GM06990 (cell line): Measurements from ENCODE around the gene CCIN.

Experiments
- DNase-seq: peaks from one replicate; pipeline ENCODE4 v3.0.0-alpha.2; 2011; ENCODE audit not compliant: insufficient read length; ENCODE audit errors: extremely low read depth
- H3K27me3 ChIP-seq: replicated peaks from 2 replicates; pipeline ENCODE4 v1.6.0; 2011; ENCODE audit warnings: low read length; ENCODE audit not compliant: control insufficient read depth, insufficient read depth
- H3K36me3 ChIP-seq: 2 replicates; pipeline ENCODE4 v1.5.1; 2011; ENCODE audit warnings: low read length; ENCODE audit not compliant: control insufficient read depth, insufficient read depth
- H3K4me3 ChIP-seq: replicated peaks from 2 replicates; pipeline ENCODE4 v1.5.1; 2011; ENCODE audit warnings: low read depth, mild to moderate bottlenecking, control low read depth, low read length
- TF ChIP-seq, protein P1 (sequence below): IDR thresholded peaks from 2 replicates; pipeline ENCODE4 v1.5.1; 2011; ENCODE audit warnings: low read length, control low read depth, mild to moderate bottlenecking, inconsistent platforms; ENCODE audit not compliant: insufficient read depth, poor library complexity, severe bottlenecking

Gene CCIN

GRCh38 chr9:36189976-36190375 is 20.8 kb downstream of the CCIN start:
- TF ChIP-seq, protein P1, sequence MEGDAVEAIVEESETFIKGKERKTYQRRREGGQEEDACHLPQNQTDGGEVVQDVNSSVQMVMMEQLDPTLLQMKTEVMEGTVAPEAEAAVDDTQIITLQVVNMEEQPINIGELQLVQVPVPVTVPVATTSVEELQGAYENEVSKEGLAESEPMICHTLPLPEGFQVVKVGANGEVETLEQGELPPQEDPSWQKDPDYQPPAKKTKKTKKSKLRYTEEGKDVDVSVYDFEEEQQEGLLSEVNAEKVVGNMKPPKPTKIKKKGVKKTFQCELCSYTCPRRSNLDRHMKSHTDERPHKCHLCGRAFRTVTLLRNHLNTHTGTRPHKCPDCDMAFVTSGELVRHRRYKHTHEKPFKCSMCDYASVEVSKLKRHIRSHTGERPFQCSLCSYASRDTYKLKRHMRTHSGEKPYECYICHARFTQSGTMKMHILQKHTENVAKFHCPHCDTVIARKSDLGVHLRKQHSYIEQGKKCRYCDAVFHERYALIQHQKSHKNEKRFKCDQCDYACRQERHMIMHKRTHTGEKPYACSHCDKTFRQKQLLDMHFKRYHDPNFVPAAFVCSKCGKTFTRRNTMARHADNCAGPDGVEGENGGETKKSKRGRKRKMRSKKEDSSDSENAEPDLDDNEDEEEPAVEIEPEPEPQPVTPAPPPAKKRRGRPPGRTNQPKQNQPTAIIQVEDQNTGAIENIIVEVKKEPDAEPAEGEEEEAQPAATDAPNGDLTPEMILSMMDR: no peak
- H3K4me3 ChIP-seq: peak overlapping the region; percentile 97
- no peak for DNase-seq
- peaks cover 2% of the 10 kb centered on the region; the same call in 1 of the 2 replicates for H3K36me3 ChIP-seq
- H3K27me3 ChIP-seq: no peaks in the 10 kb centered on the region

GRCh38 chr9:36190388-36191289 is 21.5 kb downstream of the CCIN start, which contains the start of gene CLTA:
Gene CLTA (plus strand): TSS chr9:36190921. CDS start chr9:36191057, 136 bp downstream.
- no peaks in the 10 kb centered on the region for H3K27me3 ChIP-seq
- TF ChIP-seq, protein P1: peak; percentile 61
- DNase-seq: peak; percentile 94
- H3K36me3 ChIP-seq: peaks cover 2% of the 10 kb centered on the region; the same call in 1 of the 2 replicates
- peak within 1 kb of the TSS; percentile 97 for H3K4me3 ChIP-seq

DNA sequence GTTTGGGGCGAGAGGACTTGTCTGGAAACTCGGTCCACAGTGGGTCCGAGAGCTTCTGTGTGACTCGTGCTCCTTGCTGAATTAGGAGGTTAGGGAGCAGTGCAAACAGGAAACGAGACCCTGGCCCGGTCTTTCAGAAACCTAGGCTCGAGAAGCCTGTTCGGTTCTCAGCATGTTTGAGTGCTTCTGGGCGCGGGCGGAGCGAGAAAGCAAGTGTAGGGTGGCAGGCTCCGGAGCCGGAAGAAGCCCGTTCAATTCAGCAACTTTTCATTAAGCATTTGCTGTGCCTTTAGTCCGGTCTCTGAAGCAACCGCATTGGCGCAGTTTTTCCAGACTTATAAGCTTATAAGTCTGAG is 22.1 kb downstream of the CCIN start:
- Histone ChIP-seq H3K36me3 (peaks cover 2% of the 10 kb centered on the region; the same call in 1 of the 2 replicates), H3K4me3 (peak overlapping the region; percentile 97), H3K27me3 (no peaks in the 10 kb centered on the region)
- no peak for DNase-seq
- TF ChIP-seq, protein P1: no peak

- DNase-seq: no peak
- H3K36me3 ChIP-seq: peaks cover 2% of the 10 kb centered on the region; the same call in 1 of the 2 replicates
- peak overlapping the region; percentile 97 for H3K4me3 ChIP-seq
- H3K27me3 ChIP-seq: no peaks in the 10 kb centered on the region
- TF ChIP-seq, protein P1: no peak
Measured at GRCh38 chr9:36191686-36192085, 22.5 kb downstream of the CCIN start.

GRCh38 chr9:36192196-36192595 is 23.0 kb downstream of the CCIN start:
- TF ChIP-seq, protein P1: no peak
- Histone ChIP-seq H3K27me3 (no peaks in the 10 kb centered on the region), H3K36me3 (peaks cover 2% of the 10 kb centered on the region; the same call in 1 of the 2 replicates), H3K4me3 (peak overlapping the region; percentile 97)
- no peak for DNase-seq

DNA sequence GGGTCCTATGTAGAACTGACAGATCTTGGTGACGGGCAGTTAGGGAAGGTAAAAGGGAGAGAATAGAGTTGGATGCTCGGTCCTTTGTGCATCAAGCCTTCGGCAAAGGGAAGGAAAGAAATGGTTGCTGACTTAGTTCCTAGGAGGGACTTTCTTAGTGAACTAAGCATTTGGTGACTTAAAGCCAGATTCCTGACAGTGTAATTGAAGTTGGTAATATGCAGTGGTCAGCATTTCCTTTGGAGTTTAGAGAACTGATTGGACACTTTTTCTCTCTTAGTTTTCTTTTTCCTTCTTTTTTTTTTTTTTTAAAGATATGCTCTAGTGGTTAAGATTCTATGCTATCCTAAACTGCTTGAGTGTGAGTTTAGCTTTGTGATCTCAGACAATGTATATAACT is 23.8 kb downstream of the CCIN start:
- Histone ChIP-seq H3K4me3 (peak overlapping the region; percentile 97), H3K36me3 (peaks cover 2% of the 10 kb centered on the region), H3K27me3 (no peaks in the 10 kb centered on the region)
- DNase-seq: no peak
- TF ChIP-seq, protein P1: no peak
